Brain microvascular endothelial cell (primary cell): ENCODE data around the gene CDHR4.

Experiments used
- DNase-seq: peaks from one replicate; pipeline ENCODE4 v3.0.0-alpha.2; 2020
- H3K27ac ChIP-seq: fragments of 250-450 bp; sonication (Bioruptor Pico); 2 replicates; pipeline ENCODE4 v1.5.1; 2020; ENCODE audit warnings: mild to moderate bottlenecking, moderate library complexity
- H3K27me3 ChIP-seq: fragments of 250-450 bp; sonication (Bioruptor Pico); replicated peaks from 2 replicates; pipeline ENCODE4 v1.5.1; 2020; ENCODE audit warnings: mild to moderate bottlenecking
- H3K36me3 ChIP-seq: fragments of 250-450 bp; sonication (Bioruptor Pico); replicated peaks from 2 replicates; pipeline ENCODE4 v1.5.1; 2020; ENCODE audit warnings: mild to moderate bottlenecking
- H3K4me3 ChIP-seq: 2 replicates; pipeline ENCODE4 v1.5.1; 2011; ENCODE audit warnings: low read depth, mild to moderate bottlenecking, control low read depth, low read length, moderate library complexity
- CTCF ChIP-seq: IDR thresholded peaks from 2 replicates; pipeline ENCODE4 v1.5.1; 2011; ENCODE audit warnings: low read depth, mild to moderate bottlenecking, moderate library complexity, low read length, control low read depth, inconsistent platforms; ENCODE audit errors: missing control alignments
- in situ Hi-C: cut with HindIII; loops from 2 replicates; pipeline ENCODE4 v1.10.0; 2017; ENCODE audit warnings: low sequenced_read_pairs, low pct_ligation_motif_present

The CDHR4 gene

GRCh38 chr3:49791571-49791970 lies 8.1 kb downstream of the CDHR4 start:
- H3K36me3 ChIP-seq, result no peaks in the 10 kb centered on the region
- in situ Hi-C loops, result no loop called here
- TF ChIP-seq CTCF, result no peak
- H3K27ac ChIP-seq, result no peak overlapping the region
- H3K27me3 ChIP-seq, result no peaks in the 10 kb centered on the region
- DNase-seq, result no peak
- no peak overlapping the region for H3K4me3 ChIP-seq

GRCh38 chr3:49790626-49791411 lies 8.9 kb downstream of the CDHR4 start:
- Histone ChIP-seq H3K27ac (no peak overlapping the region), H3K27me3 (no peaks in the 10 kb centered on the region), H3K36me3 (no peaks in the 10 kb centered on the region), H3K4me3 (no peak overlapping the region)
- DNase-seq, result no peak
- in situ Hi-C loops, result no loop called here
- no peak for TF ChIP-seq CTCF

- peaks cover 6% of the 10 kb centered on the region for H3K36me3 ChIP-seq
- in situ Hi-C loops, result no loop called here
- H3K27me3 ChIP-seq, result no peaks in the 10 kb centered on the region
- DNase-seq, result no peak
- no peak for TF ChIP-seq CTCF
- H3K4me3 ChIP-seq, result no peak overlapping the region
- no peak overlapping the region for H3K27ac ChIP-seq
These were observed 11.6 kb downstream of the CDHR4 start for GRCh38 chr3:49788056-49788455.

- H3K27ac ChIP-seq, result no peak overlapping the region
These were observed 12.1 kb downstream of the CDHR4 start for GRCh38 chr3:49787536-49787935.

GRCh38 chr3:49787182-49787464 lies 12.6 kb downstream of the CDHR4 start:
- Histone ChIP-seq H3K4me3 (no peak overlapping the region), H3K27me3 (no peaks in the 10 kb centered on the region), H3K36me3 (peaks cover 6% of the 10 kb centered on the region), H3K27ac (no peak overlapping the region)
- in situ Hi-C loops, result no loop called here
- TF ChIP-seq CTCF, result no peak
- no peak for DNase-seq

More at GRCh38 chr3:49787536-49787935, 12.1 kb downstream of the CDHR4 start:
- no peak overlapping the region for H3K4me3 ChIP-seq
- DNase-seq, result no peak
- no peak for TF ChIP-seq CTCF
- no peaks in the 10 kb centered on the region for H3K27me3 ChIP-seq
- in situ Hi-C loops, result no loop called here
- H3K36me3 ChIP-seq, result peaks cover 6% of the 10 kb centered on the region
